DOHH2 (cell line): ENCODE data around the gene POFUT2.

ENCODE experiments used
- H3F3A ChIP-seq: fragments of 200-600 bp; sonication (generic), shearing (Covaris generic); 2 replicates; pipeline ENCODE4 v1.6.0; 2016; ENCODE audit warnings: antibody characterized with exemption, mild to moderate bottlenecking; ENCODE audit not compliant: control insufficient read depth, insufficient read depth
- H3K27ac ChIP-seq: fragments of 200-600 bp; sonication (generic); 2 replicates; pipeline ENCODE4 v1.5.1; 2014; ENCODE audit warnings: low read depth, mild to moderate bottlenecking, low read length, moderate library complexity
- H3K27me3 ChIP-seq: fragments of 200-600 bp; sonication (generic); 2 replicates; pipeline ENCODE4 v1.6.1; 2014; ENCODE audit warnings: mild to moderate bottlenecking, low read length, mixed read lengths; ENCODE audit not compliant: control insufficient read depth
- H3K36me3 ChIP-seq: fragments of 200-600 bp; sonication (generic); 2 replicates; pipeline ENCODE4 v1.6.1; 2014; ENCODE audit warnings: mild to moderate bottlenecking, low read length, moderate library complexity, mixed read lengths; ENCODE audit not compliant: control insufficient read depth
- H3K4me1 ChIP-seq: fragments of 200-600 bp; sonication (generic); 2 replicates; pipeline ENCODE4 v1.6.1; 2014; ENCODE audit warnings: mild to moderate bottlenecking, low read length, mixed read lengths; ENCODE audit not compliant: control insufficient read depth
- H3K4me2 ChIP-seq: fragments of 200-600 bp; sonication (generic); 2 replicates; pipeline ENCODE4 v1.6.0; 2014; ENCODE audit warnings: mild to moderate bottlenecking, low read length, moderate library complexity
- H3K4me3 ChIP-seq: fragments of 200-600 bp; sonication (generic); 2 replicates; pipeline ENCODE4 v1.5.1; 2014; ENCODE audit warnings: mild to moderate bottlenecking, low read length, mixed read lengths
- H3K79me2 ChIP-seq: fragments of 200-600 bp; sonication (generic); 2 replicates; pipeline ENCODE4 v1.6.1; 2014; ENCODE audit warnings: mild to moderate bottlenecking, low read length, mixed read lengths; ENCODE audit not compliant: control insufficient read depth
- H3K9me2 ChIP-seq: fragments of 200-600 bp; sonication (generic); replicated peaks from 2 replicates; pipeline ENCODE4 v1.6.1; 2014; ENCODE audit warnings: mild to moderate bottlenecking, low read length, mixed read lengths; ENCODE audit not compliant: control insufficient read depth
- H3K9me3 ChIP-seq: fragments of 200-600 bp; sonication (generic); 2 replicates; pipeline ENCODE4 v1.6.1; 2014; ENCODE audit warnings: antibody characterized with exemption, low read length, mixed read lengths; ENCODE audit not compliant: control insufficient read depth, insufficient read depth
- H4K20me1 ChIP-seq: fragments of 200-600 bp; sonication (generic); 2 replicates; pipeline ENCODE4 v1.6.0; 2014; ENCODE audit warnings: low read depth, mild to moderate bottlenecking, antibody characterized with exemption, low read length, moderate library complexity; ENCODE audit not compliant: control insufficient read depth, insufficient read depth
- EZH2phosphoT487 ChIP-seq: fragments of 200-600 bp; sonication (generic); IDR thresholded peaks from 2 replicates; pipeline ENCODE4 v1.6.1; 2017; ENCODE audit warnings: borderline replicate concordance, mild to moderate bottlenecking, antibody characterized with exemption, low read length, moderate library complexity, mixed read lengths
- TF ChIP-seq, protein P1 (sequence below): fragments of 200-600 bp; sonication (generic); IDR thresholded peaks from one replicate; pipeline ENCODE4 v1.5.1; 2014; ENCODE audit warnings: antibody characterized with exemption, mild to moderate bottlenecking, low read depth, low read length; ENCODE audit not compliant: poor library complexity, severe bottlenecking

POFUT2 gene

DNA sequence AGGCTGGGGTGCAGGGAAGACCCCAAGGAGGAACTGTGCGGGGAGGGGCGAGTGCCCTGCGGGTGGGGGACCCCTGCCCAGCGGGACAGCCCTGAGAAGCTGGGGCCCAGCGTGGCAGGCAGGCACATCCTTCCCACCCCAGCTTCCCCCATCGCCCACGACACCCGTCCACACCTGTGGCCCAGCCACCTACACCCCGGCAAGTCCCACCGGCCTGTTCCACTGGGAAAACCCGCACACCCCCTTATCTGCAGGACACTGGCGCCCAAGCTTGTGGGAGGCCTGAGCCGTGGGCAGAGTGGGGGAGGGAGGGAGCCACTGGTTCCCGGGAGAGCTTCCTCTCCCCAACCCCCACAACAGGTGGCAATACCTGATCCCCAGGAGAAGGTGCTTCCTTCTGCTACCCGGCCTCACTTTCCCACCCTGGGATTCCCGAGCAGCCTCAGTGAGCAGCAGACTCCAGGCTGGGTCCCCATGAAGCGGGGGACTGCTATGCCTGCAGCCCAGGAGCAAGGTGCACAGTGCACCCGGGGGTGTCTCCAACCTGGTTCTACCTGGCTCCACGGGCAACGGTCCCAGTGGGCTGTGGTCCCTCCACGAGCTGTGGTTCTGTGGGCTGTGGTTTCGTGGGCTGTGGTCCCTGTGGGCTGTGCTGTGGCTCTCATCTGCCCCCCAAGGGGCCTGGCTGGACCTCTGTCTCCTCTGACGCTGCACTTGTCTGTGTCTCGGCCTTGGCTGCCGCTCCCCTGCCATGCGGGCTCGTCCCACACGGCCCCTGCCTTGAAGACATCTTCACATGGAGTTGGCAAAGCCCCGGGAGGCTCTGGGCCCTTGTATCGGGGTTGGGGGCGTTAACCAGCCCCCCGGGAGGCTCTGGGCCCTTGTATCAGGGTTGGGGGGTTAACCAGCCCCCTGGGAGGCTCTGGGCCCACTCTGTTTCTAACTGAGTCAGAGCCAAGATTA is 37.8 kb upstream of the POFUT2 start:
- Histone ChIP-seq H3F3A (no peaks in the 10 kb centered on the region), H3K36me3 (no peaks in the 10 kb centered on the region), H3K4me2 (no peak overlapping the region), H3K27me3 (no peaks in the 10 kb centered on the region), H3K27ac (no peak overlapping the region), H4K20me1 (no peaks in the 10 kb centered on the region), H3K4me3 (no peak overlapping the region), H3K4me1 (no peaks in the 10 kb centered on the region), H3K9me3 (no peaks in the 10 kb centered on the region), H3K9me2 (no peaks in the 10 kb centered on the region), H3K79me2 (no peaks in the 10 kb centered on the region)
- no peak for TF ChIP-seq EZH2phosphoT487
- TF ChIP-seq, protein P1, sequence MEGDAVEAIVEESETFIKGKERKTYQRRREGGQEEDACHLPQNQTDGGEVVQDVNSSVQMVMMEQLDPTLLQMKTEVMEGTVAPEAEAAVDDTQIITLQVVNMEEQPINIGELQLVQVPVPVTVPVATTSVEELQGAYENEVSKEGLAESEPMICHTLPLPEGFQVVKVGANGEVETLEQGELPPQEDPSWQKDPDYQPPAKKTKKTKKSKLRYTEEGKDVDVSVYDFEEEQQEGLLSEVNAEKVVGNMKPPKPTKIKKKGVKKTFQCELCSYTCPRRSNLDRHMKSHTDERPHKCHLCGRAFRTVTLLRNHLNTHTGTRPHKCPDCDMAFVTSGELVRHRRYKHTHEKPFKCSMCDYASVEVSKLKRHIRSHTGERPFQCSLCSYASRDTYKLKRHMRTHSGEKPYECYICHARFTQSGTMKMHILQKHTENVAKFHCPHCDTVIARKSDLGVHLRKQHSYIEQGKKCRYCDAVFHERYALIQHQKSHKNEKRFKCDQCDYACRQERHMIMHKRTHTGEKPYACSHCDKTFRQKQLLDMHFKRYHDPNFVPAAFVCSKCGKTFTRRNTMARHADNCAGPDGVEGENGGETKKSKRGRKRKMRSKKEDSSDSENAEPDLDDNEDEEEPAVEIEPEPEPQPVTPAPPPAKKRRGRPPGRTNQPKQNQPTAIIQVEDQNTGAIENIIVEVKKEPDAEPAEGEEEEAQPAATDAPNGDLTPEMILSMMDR = no peak

DNA sequence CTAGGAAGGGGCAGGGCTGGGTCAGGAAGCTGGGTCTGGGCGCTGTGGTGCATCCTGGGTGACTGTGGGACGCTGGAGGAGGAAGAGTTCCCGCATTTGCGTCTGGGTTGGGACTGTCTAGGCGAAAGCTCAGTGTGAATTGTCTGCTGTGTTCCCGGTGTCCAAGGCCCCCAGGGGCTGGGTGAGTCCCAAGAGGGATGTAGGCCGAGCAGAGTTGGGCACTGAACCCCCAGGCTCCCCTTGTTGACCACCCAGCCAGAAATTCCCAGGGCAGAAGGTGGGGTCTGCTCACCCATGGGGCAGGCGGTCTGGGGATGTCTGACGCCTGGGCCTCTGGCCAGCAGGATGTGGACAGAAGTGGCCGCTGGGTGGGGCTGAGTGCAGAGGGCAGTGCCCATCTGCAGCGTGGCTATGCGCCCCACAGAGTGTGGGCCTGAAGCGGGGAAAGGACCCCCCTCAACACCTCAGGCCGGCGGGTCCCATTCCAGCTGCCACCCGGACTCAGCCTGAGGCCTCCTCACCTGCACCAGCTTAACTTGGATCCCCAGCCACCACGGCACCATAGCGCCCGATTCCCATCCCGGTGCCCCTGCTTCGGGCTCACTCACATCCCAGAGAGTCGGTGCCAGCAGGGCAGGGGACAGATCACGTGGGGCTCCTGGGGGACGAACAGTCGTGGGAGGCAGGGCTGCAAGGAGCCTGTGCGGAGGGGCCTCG is 37.0 kb upstream of the POFUT2 start:
- Histone ChIP-seq H3K27ac (no peak overlapping the region), H3K27me3 (no peaks in the 10 kb centered on the region), H3K79me2 (no peaks in the 10 kb centered on the region), H3K4me2 (no peak overlapping the region), H3K36me3 (no peaks in the 10 kb centered on the region), H3K9me2 (no peaks in the 10 kb centered on the region), H3K9me3 (no peaks in the 10 kb centered on the region), H3F3A (no peaks in the 10 kb centered on the region), H4K20me1 (no peaks in the 10 kb centered on the region), H3K4me3 (no peak overlapping the region), H3K4me1 (no peaks in the 10 kb centered on the region)
- no peak for TF ChIP-seq EZH2phosphoT487
- TF ChIP-seq, protein P1 = no peak

DNA sequence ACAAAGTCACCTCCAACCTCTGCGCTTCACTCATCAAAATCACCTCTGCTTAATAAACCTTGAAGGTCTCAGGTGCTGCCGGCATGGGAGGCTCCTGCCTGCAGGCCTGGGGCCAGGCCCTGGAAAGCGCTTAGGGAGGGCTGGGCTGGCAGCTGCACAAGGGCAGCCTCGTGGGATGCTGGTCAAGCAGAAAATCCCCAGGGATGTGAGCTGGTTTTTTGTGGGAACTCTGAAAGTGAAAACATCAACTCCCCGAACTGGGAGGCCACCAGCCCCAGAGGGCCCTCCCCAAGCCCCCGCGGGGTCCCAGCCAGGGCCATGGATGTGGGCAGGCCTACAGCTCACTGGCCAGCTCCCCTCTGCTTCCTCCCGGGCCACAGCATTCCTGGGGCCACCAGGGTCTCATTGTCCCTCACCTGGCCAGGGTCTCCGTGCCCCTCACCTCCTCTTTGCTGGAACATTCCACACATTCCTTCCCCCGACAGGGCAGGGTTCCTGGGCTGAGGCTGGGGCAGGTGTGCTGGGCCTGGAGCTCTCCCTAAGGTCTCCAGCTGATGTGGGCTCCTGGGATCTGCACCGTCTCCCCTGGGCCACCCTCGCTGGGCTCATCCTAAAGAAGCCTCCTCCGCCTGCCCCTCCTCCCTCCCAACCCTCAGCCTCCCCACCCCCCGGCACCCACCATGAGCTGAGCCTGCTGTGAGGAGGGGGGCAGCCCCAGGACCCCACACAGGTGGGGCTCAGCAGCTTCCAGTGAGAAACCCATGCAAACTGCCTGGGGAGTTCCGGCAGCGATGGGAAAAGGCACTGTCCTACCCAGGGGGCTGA is 36.0 kb upstream of the POFUT2 start:
- no peaks in the 10 kb centered on the region for H3K4me1 ChIP-seq
- no peaks in the 10 kb centered on the region for H3K36me3 ChIP-seq
- TF ChIP-seq, protein P1 = no peak
- no peak for TF ChIP-seq EZH2phosphoT487
- H3K27me3 ChIP-seq = no peaks in the 10 kb centered on the region
- no peaks in the 10 kb centered on the region for H3K9me2 ChIP-seq
- no peak overlapping the region for H3K4me3 ChIP-seq
- no peak overlapping the region for H3K4me2 ChIP-seq
- no peak overlapping the region for H3K27ac ChIP-seq
- H3K79me2 ChIP-seq = no peaks in the 10 kb centered on the region
- H3F3A ChIP-seq = no peaks in the 10 kb centered on the region
- no peaks in the 10 kb centered on the region for H3K9me3 ChIP-seq
- H4K20me1 ChIP-seq = no peaks in the 10 kb centered on the region
